Measurements from ENCODE around the gene TMEM161B. TPM values are rescaled to one million over a fixed set of nuclear protein-coding genes. Genes with fewer than 3 reads are reported as not detected.
"Not testable (repeated sequence)": the region's sequence is repeated elsewhere in the genome, so short reads cannot be mapped to it uniquely, and the experiment has no call there.

Gene TMEM161B
- polyA plus RNA-seq, 4 donors: 24.5 to 32.7 (median 28.7) TPM

GRCh38 chr5:88250010-88250409, 18.6 kb downstream of the TMEM161B start:
- no peak for DNase-seq (ENCODE audit: low read depth in 4 of 4, low spot score in 3 of 4)

GRCh38 chr5:88248743-88249540, 19.7 kb downstream of the TMEM161B start:
- DNase-seq (ENCODE audit: low read depth in 4 of 4, low spot score in 3 of 4): no peak

- no peak for DNase-seq (ENCODE audit: low read depth in 4 of 4, low spot score in 3 of 4)
Observed at GRCh38 chr5:88248094-88248493, 20.6 kb downstream of the TMEM161B start.

- no peak for DNase-seq (ENCODE audit: low read depth in 4 of 4, low spot score in 3 of 4)
Observed at GRCh38 chr5:88245893-88246244, 22.8 kb downstream of the TMEM161B start.

GRCh38 chr5:88245241-88245892, 23.3 kb downstream of the TMEM161B start:
- DNase-seq (ENCODE audit: low read depth in 4 of 4, low spot score in 3 of 4): no peak

GRCh38 chr5:88244686-88245085, 24.0 kb downstream of the TMEM161B start:
- DNase-seq (ENCODE audit: low read depth in 4 of 4, low spot score in 3 of 4): no peak

- not testable (repeated sequence) for DNase-seq (ENCODE audit: low read depth in 4 of 4, low spot score in 3 of 4)
Observed at GRCh38 chr5:88243493-88243892, 25.2 kb downstream of the TMEM161B start.

- no peak for DNase-seq (ENCODE audit: low read depth in 4 of 4, low spot score in 3 of 4)
Observed at GRCh38 chr5:88238732-88239131, 29.9 kb downstream of the TMEM161B start.

GRCh38 chr5:88236866-88237642, 31.6 kb downstream of the TMEM161B start:
- no peak for DNase-seq (ENCODE audit: low read depth in 4 of 4, low spot score in 3 of 4)

GRCh38 chr5:88235828-88236227, 32.8 kb downstream of the TMEM161B start:
- DNase-seq (ENCODE audit: low read depth in 4 of 4, low spot score in 3 of 4): no peak

- DNase-seq (ENCODE audit: low read depth in 4 of 4, low spot score in 3 of 4): no peak
Observed at GRCh38 chr5:88235346-88235745, 33.3 kb downstream of the TMEM161B start.

GRCh38 chr5:88230546-88231066, 38.0 kb downstream of the TMEM161B start:
- DNase-seq (ENCODE audit: low read depth in 4 of 4, low spot score in 3 of 4): no peak

GRCh38 chr5:88226881-88227450, 41.7 kb downstream of the TMEM161B start:
- no peak for DNase-seq (ENCODE audit: low read depth in 4 of 4, low spot score in 3 of 4)

GRCh38 chr5:88214655-88215054, 54.0 kb downstream of the TMEM161B start:
- no peak for DNase-seq (ENCODE audit: low read depth in 4 of 4, low spot score in 3 of 4)

GRCh38 chr5:88207575-88207974, 61.1 kb downstream of the TMEM161B start:
- no peak for DNase-seq (ENCODE audit: low read depth in 4 of 4, low spot score in 3 of 4)

GRCh38 chr5:88203981-88204750, 64.5 kb downstream of the TMEM161B start:
- no peak for DNase-seq (ENCODE audit: low read depth in 4 of 4, low spot score in 3 of 4)

GRCh38 chr5:88195636-88196035, 73.0 kb downstream of the TMEM161B start:
- DNase-seq (ENCODE audit: low read depth in 4 of 4, low spot score in 3 of 4): no peak

- no peak for DNase-seq (ENCODE audit: low read depth in 4 of 4, low spot score in 3 of 4)
Observed at GRCh38 chr5:88193896-88194295, 74.7 kb downstream of the TMEM161B start.

- DNase-seq (ENCODE audit: low read depth in 4 of 4, low spot score in 3 of 4): no peak
Observed at GRCh38 chr5:88190106-88190834, 78.4 kb downstream of the TMEM161B start.

Data from right renal pelvis (tissue), 4 donors.